Neural cell (in vitro differentiated cells): ENCODE data around the gene WNT10A.

Experiments
- EP300 ChIP-seq: fragments of 450-650 bp; conservative IDR thresholded peaks from 2 replicates; pipeline ENCODE4 v1.6.1; 2014; ENCODE audit warnings: antibody characterized with exemption, mild to moderate bottlenecking, moderate library complexity; ENCODE audit not compliant: poor library complexity, severe bottlenecking
- EZH2 ChIP-seq: fragments of 200-600, 300-800 bp; shearing (Covaris generic), sonication (generic); IDR thresholded peaks from 2 replicates; pipeline ENCODE4 v1.6.1; 2014; ENCODE audit warnings: antibody characterized with exemption, low read length, borderline replicate concordance, mild to moderate bottlenecking; ENCODE audit not compliant: insufficient read depth, poor library complexity, severe bottlenecking
- POLR2AphosphoS5 ChIP-seq: IDR thresholded peaks from 2 replicates; pipeline ENCODE4 v1.6.1; 2012
- RAD21 ChIP-seq: fragments of 450-650 bp; conservative IDR thresholded peaks from 2 replicates; pipeline ENCODE4 v1.6.1; 2014; ENCODE audit warnings: antibody characterized with exemption, mild to moderate bottlenecking, moderate library complexity
- SMC3 ChIP-seq: fragments of 450-650 bp; conservative IDR thresholded peaks from 2 replicates; pipeline ENCODE4 v1.6.1; 2014; ENCODE audit warnings: antibody characterized with exemption, mild to moderate bottlenecking, moderate library complexity; ENCODE audit not compliant: poor library complexity
- TAF1 ChIP-seq: IDR thresholded peaks from 2 replicates; pipeline ENCODE4 v1.6.1; 2012; ENCODE audit warnings: low read depth
- TF ChIP-seq, protein P1 (sequence below): fragments of 450-650 bp; IDR thresholded peaks from 2 replicates; pipeline ENCODE4 v1.5.1; 2014; ENCODE audit warnings: antibody characterized with exemption, mild to moderate bottlenecking, moderate library complexity; ENCODE audit not compliant: poor library complexity, severe bottlenecking
- TF ChIP-seq, protein P2 (sequence below): IDR thresholded peaks from 2 replicates; pipeline ENCODE4 v1.6.1; 2012; ENCODE audit warnings: borderline replicate concordance

DNA sequence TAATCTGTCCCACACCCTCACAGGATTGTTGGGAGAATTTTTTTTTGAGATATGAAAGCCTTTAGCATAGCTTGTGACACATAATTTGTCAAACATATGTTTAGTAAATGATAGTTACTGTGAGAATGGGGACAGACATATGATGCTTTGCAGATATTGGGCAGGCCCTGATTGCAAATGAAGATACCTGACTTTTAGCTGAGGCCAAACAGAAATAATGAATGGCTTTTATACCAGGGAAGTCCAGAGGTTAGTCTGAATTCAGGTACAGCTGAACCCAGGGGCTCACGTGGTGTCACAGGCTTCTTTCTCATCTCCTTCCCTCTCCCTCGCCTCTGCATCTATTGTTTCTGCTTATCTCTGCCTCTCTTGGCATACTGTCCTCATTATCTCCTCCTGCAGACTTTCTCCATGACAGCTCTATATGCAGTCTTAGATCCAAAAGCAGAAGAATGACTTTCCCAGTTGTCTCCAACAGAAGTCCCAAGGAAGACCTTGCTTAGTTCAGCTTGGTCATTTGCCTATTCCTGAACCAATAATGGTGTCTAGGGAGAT lies 4.9 kb upstream of the WNT10A start:
- TF ChIP-seq, protein P1, sequence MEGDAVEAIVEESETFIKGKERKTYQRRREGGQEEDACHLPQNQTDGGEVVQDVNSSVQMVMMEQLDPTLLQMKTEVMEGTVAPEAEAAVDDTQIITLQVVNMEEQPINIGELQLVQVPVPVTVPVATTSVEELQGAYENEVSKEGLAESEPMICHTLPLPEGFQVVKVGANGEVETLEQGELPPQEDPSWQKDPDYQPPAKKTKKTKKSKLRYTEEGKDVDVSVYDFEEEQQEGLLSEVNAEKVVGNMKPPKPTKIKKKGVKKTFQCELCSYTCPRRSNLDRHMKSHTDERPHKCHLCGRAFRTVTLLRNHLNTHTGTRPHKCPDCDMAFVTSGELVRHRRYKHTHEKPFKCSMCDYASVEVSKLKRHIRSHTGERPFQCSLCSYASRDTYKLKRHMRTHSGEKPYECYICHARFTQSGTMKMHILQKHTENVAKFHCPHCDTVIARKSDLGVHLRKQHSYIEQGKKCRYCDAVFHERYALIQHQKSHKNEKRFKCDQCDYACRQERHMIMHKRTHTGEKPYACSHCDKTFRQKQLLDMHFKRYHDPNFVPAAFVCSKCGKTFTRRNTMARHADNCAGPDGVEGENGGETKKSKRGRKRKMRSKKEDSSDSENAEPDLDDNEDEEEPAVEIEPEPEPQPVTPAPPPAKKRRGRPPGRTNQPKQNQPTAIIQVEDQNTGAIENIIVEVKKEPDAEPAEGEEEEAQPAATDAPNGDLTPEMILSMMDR, result no peak
- TF ChIP-seq POLR2AphosphoS5 (no peak), EP300 (no peak), RAD21 (no peak), EZH2 (no peak), TAF1 (no peak), SMC3 (no peak)
- TF ChIP-seq, protein P2, sequence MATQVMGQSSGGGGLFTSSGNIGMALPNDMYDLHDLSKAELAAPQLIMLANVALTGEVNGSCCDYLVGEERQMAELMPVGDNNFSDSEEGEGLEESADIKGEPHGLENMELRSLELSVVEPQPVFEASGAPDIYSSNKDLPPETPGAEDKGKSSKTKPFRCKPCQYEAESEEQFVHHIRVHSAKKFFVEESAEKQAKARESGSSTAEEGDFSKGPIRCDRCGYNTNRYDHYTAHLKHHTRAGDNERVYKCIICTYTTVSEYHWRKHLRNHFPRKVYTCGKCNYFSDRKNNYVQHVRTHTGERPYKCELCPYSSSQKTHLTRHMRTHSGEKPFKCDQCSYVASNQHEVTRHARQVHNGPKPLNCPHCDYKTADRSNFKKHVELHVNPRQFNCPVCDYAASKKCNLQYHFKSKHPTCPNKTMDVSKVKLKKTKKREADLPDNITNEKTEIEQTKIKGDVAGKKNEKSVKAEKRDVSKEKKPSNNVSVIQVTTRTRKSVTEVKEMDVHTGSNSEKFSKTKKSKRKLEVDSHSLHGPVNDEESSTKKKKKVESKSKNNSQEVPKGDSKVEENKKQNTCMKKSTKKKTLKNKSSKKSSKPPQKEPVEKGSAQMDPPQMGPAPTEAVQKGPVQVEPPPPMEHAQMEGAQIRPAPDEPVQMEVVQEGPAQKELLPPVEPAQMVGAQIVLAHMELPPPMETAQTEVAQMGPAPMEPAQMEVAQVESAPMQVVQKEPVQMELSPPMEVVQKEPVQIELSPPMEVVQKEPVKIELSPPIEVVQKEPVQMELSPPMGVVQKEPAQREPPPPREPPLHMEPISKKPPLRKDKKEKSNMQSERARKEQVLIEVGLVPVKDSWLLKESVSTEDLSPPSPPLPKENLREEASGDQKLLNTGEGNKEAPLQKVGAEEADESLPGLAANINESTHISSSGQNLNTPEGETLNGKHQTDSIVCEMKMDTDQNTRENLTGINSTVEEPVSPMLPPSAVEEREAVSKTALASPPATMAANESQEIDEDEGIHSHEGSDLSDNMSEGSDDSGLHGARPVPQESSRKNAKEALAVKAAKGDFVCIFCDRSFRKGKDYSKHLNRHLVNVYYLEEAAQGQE, result no peak
